Urinary bladder (tissue), 4 donors: ENCODE results near the gene MAPKAPK2. TPM values are rescaled to one million over a fixed set of nuclear protein-coding genes. Genes with fewer than 3 reads are reported as not detected.

Source experiments
- DNase-seq: peaks from one replicate; pipeline ENCODE4 v3.0.0-alpha.2; 2015; ENCODE audit errors: extremely low spot score
- H3K27ac ChIP-seq: one replicate; pipeline ENCODE4 v1.5.1; 2013; ENCODE audit warnings: low read depth, mild to moderate bottlenecking, moderate library complexity
- H3K36me3 ChIP-seq: one replicate; pipeline ENCODE4 v1.6.1; 2013; ENCODE audit warnings: mild to moderate bottlenecking, moderate library complexity; ENCODE audit not compliant: insufficient read depth
- H3K4me1 ChIP-seq: one replicate; pipeline ENCODE4 v1.6.1; 2013; ENCODE audit warnings: mild to moderate bottlenecking, moderate library complexity; ENCODE audit not compliant: insufficient read depth
- H3K4me3 ChIP-seq: one replicate; pipeline ENCODE4 v1.5.1; 2013; ENCODE audit warnings: low read depth, low read length
- WGBS: extraction: QIAGEN DNeasy Blood & Tissue Kit; methylation state at CpG from one replicate; pipeline ENCODE4 v1.1.7; 2013; 5-methylcytosine and 5-hydroxymethylcytosine counted together
- polyA plus RNA-seq: library from polyadenylated mRNA; stranded (reverse); fragments of 200-250 nt; gene quantifications from one replicate; pipeline ENCODE4 v1.2.3, GENCODE V29; 2013
- total RNA-seq: library from RNA; depleted of rRNA; stranded (reverse); fragments of >200 nt; gene quantifications from one replicate; pipeline ENCODE4 v1.2.3, GENCODE V29; 2014
- donor health status: healthy with polysubstance abuse.
- donor health status: healthy.

The MAPKAPK2 gene
- total and polyA plus RNA-seq, 2 donors: 20.4 to 49.5 TPM

- Histone ChIP-seq H3K36me3 (no peaks in the 10 kb centered on the region), H3K4me1 (no peaks in the 10 kb centered on the region), H3K4me3 (no peak overlapping the region), H3K27ac (no peak overlapping the region)
- no peak for DNase-seq
- 85% methylated on average over 9 of the region's 9 CpGs for WGBS
These were observed 11.0 kb downstream of the MAPKAPK2 start for GRCh38 chr1:206695733-206696132.

GRCh38 chr1:206696812-206697585, 12.3 kb downstream of the MAPKAPK2 start:
- H3K27ac ChIP-seq: no peak overlapping the region
- WGBS: 67% methylated on average over 4 of the region's 4 CpGs
- no peak for DNase-seq
- H3K4me3 ChIP-seq: no peak overlapping the region
- H3K36me3 ChIP-seq: no peaks in the 10 kb centered on the region
- H3K4me1 ChIP-seq: no peaks in the 10 kb centered on the region

GRCh38 chr1:206698011-206698410, 13.3 kb downstream of the MAPKAPK2 start:
- Histone ChIP-seq H3K36me3 (no peaks in the 10 kb centered on the region), H3K4me3 (no peak overlapping the region), H3K27ac (no peak overlapping the region), H3K4me1 (no peaks in the 10 kb centered on the region)
- WGBS: 91% methylated on average over 2 of the region's 2 CpGs
- no peak for DNase-seq

GRCh38 chr1:206699000-206699586, 14.4 kb downstream of the MAPKAPK2 start:
- DNase-seq: no peak
- Histone ChIP-seq H3K27ac (no peak overlapping the region), H3K36me3 (no peaks in the 10 kb centered on the region), H3K4me3 (no peak overlapping the region), H3K4me1 (no peaks in the 10 kb centered on the region)
- 90% methylated on average over 7 of the region's 7 CpGs for WGBS

GRCh38 chr1:206699626-206700025, 14.9 kb downstream of the MAPKAPK2 start:
- Histone ChIP-seq H3K4me3 (no peak overlapping the region), H3K4me1 (no peaks in the 10 kb centered on the region), H3K27ac (no peak overlapping the region), H3K36me3 (no peaks in the 10 kb centered on the region)
- DNase-seq: no peak
- WGBS: 62% methylated on average over 4 of the region's 4 CpGs

- DNase-seq: no peak
- H3K4me1 ChIP-seq: no peaks in the 10 kb centered on the region
- no peak overlapping the region for H3K4me3 ChIP-seq
- 41% methylated on average over 2 of the region's 2 CpGs for WGBS
- H3K27ac ChIP-seq: no peak overlapping the region
- no peaks in the 10 kb centered on the region for H3K36me3 ChIP-seq
These were observed 15.8 kb downstream of the MAPKAPK2 start for GRCh38 chr1:206700445-206701036.

- Histone ChIP-seq H3K27ac (no peak overlapping the region), H3K4me3 (no peak overlapping the region), H3K4me1 (no peaks in the 10 kb centered on the region), H3K36me3 (no peaks in the 10 kb centered on the region)
- 79% methylated on average over 7 of the region's 7 CpGs for WGBS
- DNase-seq: no peak
These were observed 17.6 kb downstream of the MAPKAPK2 start for GRCh38 chr1:206702260-206702659.

- Histone ChIP-seq H3K27ac (no peak overlapping the region), H3K36me3 (no peaks in the 10 kb centered on the region), H3K4me1 (no peaks in the 10 kb centered on the region), H3K4me3 (no peak overlapping the region)
- 92% methylated on average over 1 of the region's 1 CpG for WGBS
- no peak for DNase-seq
These were observed 18.1 kb downstream of the MAPKAPK2 start for GRCh38 chr1:206702803-206703202.

- Histone ChIP-seq H3K4me1 (peaks cover 3% of the 10 kb centered on the region), H3K36me3 (no peaks in the 10 kb centered on the region), H3K27ac (no peak overlapping the region), H3K4me3 (no peak overlapping the region)
- DNase-seq: no peak
- 79% methylated on average over 4 of the region's 4 CpGs for WGBS
These were observed 19.0 kb downstream of the MAPKAPK2 start for GRCh38 chr1:206703661-206704060.

- DNase-seq: no peak
- Histone ChIP-seq H3K27ac (no peak overlapping the region), H3K4me3 (no peak overlapping the region), H3K36me3 (no peaks in the 10 kb centered on the region), H3K4me1 (peaks cover 7% of the 10 kb centered on the region)
- WGBS: 82% methylated on average over 9 of the region's 9 CpGs
These were observed 19.5 kb downstream of the MAPKAPK2 start for GRCh38 chr1:206704226-206704625.

- Histone ChIP-seq H3K4me1 (peaks cover 7% of the 10 kb centered on the region), H3K4me3 (no peak overlapping the region), H3K36me3 (no peaks in the 10 kb centered on the region), H3K27ac (no peak overlapping the region)
- no peak for DNase-seq
- 31% methylated on average over 4 of the region's 4 CpGs for WGBS
These were observed 20.5 kb downstream of the MAPKAPK2 start for GRCh38 chr1:206705191-206705590.

- no peak overlapping the region for H3K27ac ChIP-seq
- 31% methylated on average over 8 of the region's 8 CpGs for WGBS
- no peak for DNase-seq
- H3K4me3 ChIP-seq: no peak overlapping the region
- no peaks in the 10 kb centered on the region for H3K36me3 ChIP-seq
- H3K4me1 ChIP-seq: peaks cover 7% of the 10 kb centered on the region
These were observed 21.1 kb downstream of the MAPKAPK2 start for GRCh38 chr1:206705726-206706297.

- H3K36me3 ChIP-seq: no peaks in the 10 kb centered on the region
- H3K4me1 ChIP-seq: peaks cover 7% of the 10 kb centered on the region
- no peak for DNase-seq
- H3K27ac ChIP-seq: no peak overlapping the region
- 26% methylated on average over 11 of the region's 11 CpGs for WGBS
- no peak overlapping the region for H3K4me3 ChIP-seq
These were observed 21.6 kb downstream of the MAPKAPK2 start for GRCh38 chr1:206706298-206706791.
